ENCODE results near the gene ZFR. TPM values are rescaled to one million over a fixed set of nuclear protein-coding genes. Genes with fewer than 3 reads are reported as not detected.

Gene ZFR
- total and polyA plus RNA-seq, 9 of the 15 experiments (the other 6 are each of a cell fraction or from before 2014, with no cell fraction given) = 35.5 to 108 (median 71.1) TPM

GRCh38 chr5:32421075-32421474 lies 23.5 kb downstream of the ZFR start (continued):
- no peak for TF ChIP-seq ZNF407 (IDR thresholded peaks at IDR 0.05; ENCODE audit: low read depth)
- no peak for TF ChIP-seq TRIM24 (IDR thresholded peaks at IDR 0.05)
- no peak for TF ChIP-seq TARDBP (IDR thresholded peaks at IDR 0.05)

GRCh38 chr5:32420506-32420905 lies 24.0 kb downstream of the ZFR start:
- no peak overlapping the region for H3K27ac ChIP-seq (ENCODE audit: extremely low read depth, low read depth, low read length)
- peaks cover 0 to 4% of the 10 kb centered on the region in 2 experiments; a peak in 1 of 5 replicates for H3K4me1 ChIP-seq (replicated peaks in 1 of 2; ENCODE audit: control insufficient read depth in 2 of 2, insufficient read depth in 2 of 2, low read length in 2 of 2)
- no peak overlapping the region for H2AFZ ChIP-seq (ENCODE audit: low read depth, low read length)
- H3K27me3 ChIP-seq (ENCODE audit: control insufficient read depth in 2 of 2, insufficient read depth in 2 of 2, low read length in 2 of 2) = no peaks in the 10 kb centered on the region
- FAIRE-seq (no peak), ATAC-seq (no peak), DNase-seq (ENCODE audit: extremely low read depth in 1 of 4, low spot score in 3 of 4) (no peak)
- in situ Hi-C loops (cut with MboI) = no loop called here
- H3K9me1 ChIP-seq (ENCODE audit: control insufficient read depth, insufficient read depth, low read length) = no peaks in the 10 kb centered on the region
- no peak overlapping the region for H3K4me2 ChIP-seq (ENCODE audit: insufficient read depth, low read length)
- H4K20me1 ChIP-seq (replicated peaks; ENCODE audit: control insufficient read depth, insufficient read depth, low read length) = no peaks in the 10 kb centered on the region
- peaks cover 43% of the 10 kb centered on the region for H3K36me3 ChIP-seq (ENCODE audit: control insufficient read depth, insufficient read depth, low read length)
- CTCF ChIA-PET (ENCODE audit: low intra/inter-chr PET ratio) = no interaction called here
- H3K9ac ChIP-seq (ENCODE audit: insufficient read depth in 1 of 2, low read depth in 2 of 2, low read length in 2 of 2) = no peak overlapping the region
- peaks cover 60% of the 10 kb centered on the region for H3K79me2 ChIP-seq (ENCODE audit: control insufficient read depth, insufficient read depth, low read length)
- WGBS (ENCODE audit: insufficient coverage, low coverage, missing lambda C conversion rate) = 91% methylated on average over 1 of the region's 1 CpG
- no peaks in the 10 kb centered on the region for H3K9me3 ChIP-seq (replicated peaks; ENCODE audit: control insufficient read depth, insufficient read depth, low read depth, low read length)
- POLR2A ChIA-PET = interaction anchor here (0.6 to 3.6 kb wide), 4 partner anchors 11 to 170 kb away, joined by 3 to 23 read pairs (median 4); no protein-coding TSS in a partner anchor
- intact Hi-C loops (cut with micrococcal nuclease) = no loop called here
- no TSS peak for BruUV-seq (replicated peaks)
- no peak overlapping the region for H3K4me3 ChIP-seq
- TF ChIP-seq CSDE1 (IDR thresholded peaks at IDR 0.05) = no peak
- TF ChIP-seq HDGF (IDR thresholded peaks at IDR 0.05) = no peak
- TF ChIP-seq ZNF830 (CRISPR knock-in tag; IDR thresholded peaks at IDR 0.05) = no peak
- TF ChIP-seq THRAP3 (IDR thresholded peaks at IDR 0.05; ENCODE audit: borderline replicate concordance) = no peak
- no peak for TF ChIP-seq ASH1L (IDR thresholded peaks at IDR 0.05; ENCODE audit: borderline replicate concordance, low read depth, partially characterized antibody)
- TF ChIP-seq ZNF79 (CRISPR knock-in tag; IDR thresholded peaks at IDR 0.05; ENCODE audit: low read depth) = no peak
- no peak for TF ChIP-seq HDAC2 (IDR thresholded peaks at IDR 0.05)
- no peak for TF ChIP-seq ZNF717 (CRISPR knock-in tag; IDR thresholded peaks at IDR 0.05)
- TF ChIP-seq ZKSCAN8 (CRISPR knock-in tag; IDR thresholded peaks at IDR 0.05) = no peak
- TF ChIP-seq ZNF785 (CRISPR knock-in tag; IDR thresholded peaks at IDR 0.05) = no peak
- TF ChIP-seq ZNF347 (CRISPR knock-in tag; IDR thresholded peaks at IDR 0.05; ENCODE audit: low read depth) = no peak
- no peak for TF ChIP-seq ZNF395 (CRISPR knock-in tag; IDR thresholded peaks at IDR 0.05)
